ENCODE measurements around the gene XPNPEP1.
"Not testable (repeated sequence)": the region's sequence is repeated elsewhere in the genome, so short reads cannot be mapped to it uniquely, and the experiment has no call there.

GRCh38 chr10:109918707-109919106 is 4.6 kb downstream of the XPNPEP1 start:
- TF ChIP-seq, protein P1, sequence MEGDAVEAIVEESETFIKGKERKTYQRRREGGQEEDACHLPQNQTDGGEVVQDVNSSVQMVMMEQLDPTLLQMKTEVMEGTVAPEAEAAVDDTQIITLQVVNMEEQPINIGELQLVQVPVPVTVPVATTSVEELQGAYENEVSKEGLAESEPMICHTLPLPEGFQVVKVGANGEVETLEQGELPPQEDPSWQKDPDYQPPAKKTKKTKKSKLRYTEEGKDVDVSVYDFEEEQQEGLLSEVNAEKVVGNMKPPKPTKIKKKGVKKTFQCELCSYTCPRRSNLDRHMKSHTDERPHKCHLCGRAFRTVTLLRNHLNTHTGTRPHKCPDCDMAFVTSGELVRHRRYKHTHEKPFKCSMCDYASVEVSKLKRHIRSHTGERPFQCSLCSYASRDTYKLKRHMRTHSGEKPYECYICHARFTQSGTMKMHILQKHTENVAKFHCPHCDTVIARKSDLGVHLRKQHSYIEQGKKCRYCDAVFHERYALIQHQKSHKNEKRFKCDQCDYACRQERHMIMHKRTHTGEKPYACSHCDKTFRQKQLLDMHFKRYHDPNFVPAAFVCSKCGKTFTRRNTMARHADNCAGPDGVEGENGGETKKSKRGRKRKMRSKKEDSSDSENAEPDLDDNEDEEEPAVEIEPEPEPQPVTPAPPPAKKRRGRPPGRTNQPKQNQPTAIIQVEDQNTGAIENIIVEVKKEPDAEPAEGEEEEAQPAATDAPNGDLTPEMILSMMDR (conservative IDR thresholded peaks at IDR 0.05 in 1 of 2, IDR thresholded peaks at IDR 0.05 in 1 of 2; ENCODE audit: extremely low read depth in 1 of 2, insufficient read depth in 1 of 2, low read depth in 1 of 2, low read length in 2 of 2) = not testable (repeated sequence)
- not testable (repeated sequence) for TF ChIP-seq EZH2 (IDR thresholded peaks at IDR 0.05; ENCODE audit: borderline replicate concordance, low read length)

All from mammary epithelial cell (primary cell).